ENCODE measurements around the gene UROC1. TPM values are rescaled to one million over a fixed set of nuclear protein-coding genes. Genes with fewer than 3 reads are reported as not detected.

UROC1 gene
- polyA plus RNA-seq, 4 donors: 0.07 to 0.14 (median 0.10) TPM

GRCh38 chr3:126467611-126467955 lies 50.0 kb downstream of the UROC1 start:
- no peak for DNase-seq (ENCODE audit: low read depth in 4 of 4, low spot score in 3 of 4)

GRCh38 chr3:126466886-126467610 lies 50.5 kb downstream of the UROC1 start:
- DNase-seq (ENCODE audit: low read depth in 4 of 4, low spot score in 3 of 4): no peak

GRCh38 chr3:126465928-126466544 lies 51.5 kb downstream of the UROC1 start:
- no peak for DNase-seq (ENCODE audit: low read depth in 4 of 4, low spot score in 3 of 4)

- DNase-seq (ENCODE audit: low read depth in 4 of 4, low spot score in 3 of 4): no peak
These were observed 52.6 kb downstream of the UROC1 start for GRCh38 chr3:126464997-126465396.

DNA sequence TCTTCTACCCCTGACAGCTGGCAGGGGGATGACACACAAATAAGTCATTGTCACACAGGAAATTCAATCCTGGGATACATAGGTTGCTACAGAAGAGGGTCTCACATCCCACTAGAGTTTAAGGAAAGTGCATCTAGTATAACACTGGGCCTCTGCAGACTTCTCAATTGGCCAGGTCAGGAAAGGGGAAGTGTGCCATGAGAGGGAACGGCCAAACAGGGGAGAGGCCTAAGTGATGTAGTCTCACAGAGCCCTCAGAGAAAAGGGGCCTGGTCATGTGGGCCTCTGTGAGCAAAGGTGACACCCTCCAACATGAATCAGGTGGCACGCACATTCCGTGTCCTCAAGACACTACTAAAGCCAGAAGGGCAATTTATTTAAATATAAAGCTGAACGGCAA lies 53.1 kb downstream of the UROC1 start:
- DNase-seq (ENCODE audit: low read depth in 4 of 4, low spot score in 3 of 4): no peak

DNA sequence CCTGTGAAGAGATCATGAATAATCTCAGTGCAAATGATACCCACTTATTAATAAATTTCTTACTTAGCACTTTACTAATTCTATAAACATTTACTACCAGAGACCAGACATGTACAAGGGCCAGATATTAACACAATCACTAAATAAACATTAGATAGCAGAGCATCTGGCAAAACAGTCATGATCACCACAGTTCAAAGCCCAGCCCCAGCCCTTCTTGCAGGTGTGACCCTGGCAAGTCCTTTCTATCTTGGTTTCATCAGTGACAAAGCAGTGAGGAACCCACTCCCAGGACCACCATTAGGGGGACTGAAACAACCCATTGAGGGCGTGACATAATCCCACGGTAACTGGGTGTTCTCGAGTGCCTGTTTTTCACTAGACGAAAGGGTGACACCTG lies 53.5 kb downstream of the UROC1 start:
- no peak for DNase-seq (ENCODE audit: low read depth in 4 of 4, low spot score in 3 of 4)

DNA sequence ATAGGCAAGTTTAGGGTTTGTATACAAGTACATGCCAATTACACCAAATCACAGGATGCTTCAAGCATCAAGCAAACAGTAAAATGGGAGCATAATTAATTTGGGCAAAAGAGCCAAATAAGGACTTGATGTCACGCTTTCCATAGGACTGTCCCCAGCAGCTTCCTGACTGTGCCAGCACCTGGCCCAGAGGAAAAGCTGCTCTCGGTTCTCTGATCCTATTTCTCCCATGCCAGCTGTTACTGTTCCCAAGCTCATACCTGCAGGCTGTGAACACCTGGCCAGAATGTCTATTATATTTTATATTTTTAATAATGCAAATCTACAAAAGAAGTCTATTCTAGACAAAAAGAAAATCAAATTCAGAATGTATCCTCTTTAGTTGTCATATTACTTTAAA lies 54.1 kb downstream of the UROC1 start:
- no peak for DNase-seq (ENCODE audit: low read depth in 4 of 4, low spot score in 3 of 4)

DNA sequence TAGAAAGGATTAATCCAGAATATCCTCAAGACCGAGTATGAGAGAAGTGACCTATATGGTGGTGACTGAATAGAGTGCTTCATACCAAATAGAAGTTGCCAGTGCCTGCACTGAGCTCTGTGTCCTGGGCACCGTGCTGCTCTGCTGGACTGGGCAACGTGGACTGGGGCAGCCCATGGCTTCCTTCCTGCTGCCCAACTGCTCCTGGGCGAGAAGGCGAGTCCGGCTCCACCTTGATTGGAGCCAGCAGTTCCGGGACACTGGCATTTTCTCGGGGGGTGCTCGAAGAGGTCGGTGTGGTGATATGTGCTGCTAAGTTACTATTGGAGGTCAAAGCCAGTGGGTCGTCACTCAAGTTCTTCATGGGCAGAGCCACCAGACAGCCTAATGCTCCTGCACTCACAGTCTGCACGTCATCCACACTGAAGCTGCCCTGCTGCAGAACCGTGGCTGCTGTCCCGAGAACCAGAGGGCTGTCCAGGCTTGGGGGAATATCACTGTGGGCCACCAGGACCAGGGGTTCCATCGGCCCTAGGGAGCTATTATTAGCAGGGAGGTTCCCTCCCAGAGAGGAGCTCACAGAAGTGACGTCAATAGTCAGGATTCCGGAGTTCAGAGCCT lies 56.0 kb downstream of the UROC1 start:
- DNase-seq (ENCODE audit: low read depth in 4 of 4, low spot score in 3 of 4): no peak

GRCh38 chr3:126460381-126460780 lies 57.2 kb downstream of the UROC1 start:
- no peak for DNase-seq (ENCODE audit: low read depth in 4 of 4, low spot score in 3 of 4)

GRCh38 chr3:126459763-126460127 lies 57.8 kb downstream of the UROC1 start:
- no peak for DNase-seq (ENCODE audit: low read depth in 4 of 4, low spot score in 3 of 4)

DNA sequence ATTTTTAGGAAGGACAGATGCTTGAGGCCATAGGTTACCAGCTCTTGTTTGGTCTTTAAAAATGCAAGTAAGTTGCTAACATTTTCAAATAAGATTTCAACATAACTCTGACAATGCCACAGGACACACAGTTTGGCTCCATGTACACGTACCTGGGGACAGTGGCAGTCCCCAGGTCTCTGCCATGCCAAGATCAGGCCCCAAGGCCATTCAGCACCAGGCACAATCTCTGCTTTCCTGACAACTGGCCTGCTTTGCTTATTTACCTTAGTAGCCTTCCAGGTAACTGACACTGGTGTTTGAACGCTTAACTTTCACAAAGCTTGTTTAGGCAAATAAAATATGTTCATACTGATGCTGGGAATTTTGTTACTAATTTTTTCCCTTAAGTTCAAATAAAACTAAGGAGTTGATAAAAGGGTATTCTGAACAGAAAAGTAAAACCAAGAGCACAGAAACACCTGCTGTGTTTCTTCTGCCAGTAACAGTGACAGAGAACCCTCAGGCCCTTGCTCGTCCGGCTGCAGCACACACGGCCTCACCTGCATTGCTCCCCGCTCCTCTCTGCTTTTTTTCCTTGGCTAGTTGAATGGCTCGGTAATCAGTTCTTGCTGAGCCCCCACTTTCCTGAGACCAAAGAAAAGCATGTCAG lies 58.3 kb downstream of the UROC1 start:
- DNase-seq (ENCODE audit: low read depth in 4 of 4, low spot score in 3 of 4): no peak

DNA sequence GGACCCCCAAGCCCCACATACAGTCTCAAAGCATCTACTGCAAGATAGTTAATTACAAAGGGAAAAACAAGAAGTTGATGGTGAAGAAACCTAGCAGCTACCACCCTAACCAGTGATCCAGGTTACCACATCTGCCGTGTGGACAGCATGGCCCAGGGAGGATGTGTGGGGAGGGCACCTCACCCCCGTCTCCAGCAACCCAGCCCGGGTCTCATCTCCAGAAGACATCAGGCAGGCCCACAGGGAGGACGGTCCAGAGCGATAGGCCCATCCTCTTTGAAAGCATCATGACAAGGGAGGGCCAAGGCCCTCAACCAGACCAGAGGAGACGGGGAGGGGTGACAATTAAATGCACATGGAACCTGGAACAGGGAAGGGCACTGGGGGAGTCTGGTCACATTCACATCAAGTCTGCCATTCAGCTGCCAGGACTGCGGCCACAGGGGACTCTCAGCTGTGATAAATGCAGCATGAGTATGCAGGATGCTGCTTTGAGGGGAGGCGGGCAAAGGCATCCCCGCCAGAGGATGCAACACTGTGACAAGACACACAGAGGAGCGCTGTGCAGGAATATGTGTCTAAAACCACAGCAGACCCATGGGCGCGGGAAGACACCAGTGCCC lies 60.7 kb downstream of the UROC1 start:
- no peak for DNase-seq (ENCODE audit: low read depth in 4 of 4, low spot score in 3 of 4)

DNA sequence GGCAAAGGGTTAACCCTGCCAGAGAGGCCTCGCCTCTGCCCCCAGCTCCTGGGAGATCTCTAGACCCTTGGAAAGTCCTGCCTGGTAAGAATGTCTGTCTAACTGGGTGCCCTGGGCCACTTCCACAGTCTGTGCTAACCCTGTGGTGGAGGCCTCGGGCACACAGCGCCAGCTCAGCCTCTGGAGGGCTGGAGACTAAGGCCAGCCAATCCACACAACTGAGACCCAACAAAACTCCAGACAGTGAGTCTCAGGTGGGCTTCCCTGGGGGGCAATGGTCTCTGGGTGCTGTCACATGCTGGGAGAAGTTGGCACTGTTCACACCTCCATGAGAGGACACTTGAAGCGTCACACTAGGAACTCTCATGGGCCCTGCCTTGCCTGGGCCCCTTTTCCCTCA lies 61.4 kb downstream of the UROC1 start:
- no peak for DNase-seq (ENCODE audit: low read depth in 4 of 4, low spot score in 3 of 4)

- DNase-seq (ENCODE audit: low read depth in 4 of 4, low spot score in 3 of 4): no peak
These were observed 63.0 kb downstream of the UROC1 start for GRCh38 chr3:126454437-126455198.

- DNase-seq (ENCODE audit: low read depth in 4 of 4, low spot score in 3 of 4): no peak
These were observed 63.5 kb downstream of the UROC1 start for GRCh38 chr3:126454025-126454424.

- DNase-seq (ENCODE audit: low read depth in 4 of 4, low spot score in 3 of 4): no peak
These were observed 65.4 kb downstream of the UROC1 start for GRCh38 chr3:126452213-126452612.

DNA sequence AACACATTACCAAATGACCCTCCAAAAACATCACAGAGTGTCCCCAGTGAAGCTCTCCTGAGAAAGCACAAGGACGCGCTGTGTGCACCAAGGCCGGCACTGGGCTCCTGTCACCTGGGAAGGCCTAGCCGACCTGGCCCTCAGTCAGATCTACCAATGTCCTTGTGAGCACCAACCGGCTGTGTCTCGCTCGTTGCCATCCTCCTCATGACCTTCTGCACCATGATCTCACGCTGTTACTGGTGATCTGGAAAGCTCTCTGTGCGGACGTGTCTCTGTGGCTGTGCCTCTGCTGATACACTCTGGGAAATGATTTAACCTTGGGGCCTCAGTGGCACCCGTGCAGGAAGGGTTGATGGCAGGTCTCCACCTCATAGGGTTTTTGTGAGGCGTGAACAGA lies 66.1 kb downstream of the UROC1 start:
- DNase-seq (ENCODE audit: low read depth in 4 of 4, low spot score in 3 of 4): no peak

DNA sequence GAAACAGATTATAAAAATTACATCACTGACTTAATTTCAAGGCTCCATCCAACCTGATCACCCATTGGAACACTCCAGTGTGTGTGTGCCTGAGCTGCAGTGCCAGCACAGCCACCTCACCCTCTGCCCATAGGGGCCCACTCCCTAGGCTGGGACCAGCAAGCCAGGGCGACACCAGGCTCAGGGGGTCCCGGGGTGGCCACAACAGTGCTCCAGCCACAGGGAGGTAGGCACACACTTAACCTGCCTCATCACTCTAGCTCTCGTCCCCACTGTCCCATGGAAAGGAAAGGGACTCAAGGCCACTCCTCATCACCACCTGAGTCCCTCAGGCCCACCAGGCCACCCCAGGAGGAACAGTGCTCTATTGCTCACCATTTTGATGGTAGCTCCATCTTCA lies 66.8 kb downstream of the UROC1 start:
- DNase-seq (ENCODE audit: low read depth in 4 of 4, low spot score in 3 of 4): no peak

DNA sequence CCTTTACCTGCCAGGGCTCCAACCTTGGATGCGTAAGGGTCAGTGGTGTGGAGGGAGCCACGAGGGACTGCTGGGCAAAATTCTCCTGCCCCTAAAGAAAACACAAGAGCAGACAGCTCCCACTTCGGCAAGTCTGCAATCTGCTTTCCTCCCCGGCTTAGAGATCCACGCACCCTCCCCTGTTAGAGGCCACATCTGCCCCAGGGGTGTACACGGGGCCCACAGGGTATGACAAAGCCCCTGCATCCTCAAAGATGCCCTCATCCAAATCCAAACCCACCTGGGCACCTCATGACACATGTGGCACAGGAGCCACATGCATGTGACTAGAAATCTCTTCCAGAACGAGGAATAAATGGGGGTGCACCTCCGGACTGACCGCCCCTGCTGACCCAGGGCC lies 67.4 kb downstream of the UROC1 start:
- DNase-seq (ENCODE audit: low read depth in 4 of 4, low spot score in 3 of 4): no peak

DNA sequence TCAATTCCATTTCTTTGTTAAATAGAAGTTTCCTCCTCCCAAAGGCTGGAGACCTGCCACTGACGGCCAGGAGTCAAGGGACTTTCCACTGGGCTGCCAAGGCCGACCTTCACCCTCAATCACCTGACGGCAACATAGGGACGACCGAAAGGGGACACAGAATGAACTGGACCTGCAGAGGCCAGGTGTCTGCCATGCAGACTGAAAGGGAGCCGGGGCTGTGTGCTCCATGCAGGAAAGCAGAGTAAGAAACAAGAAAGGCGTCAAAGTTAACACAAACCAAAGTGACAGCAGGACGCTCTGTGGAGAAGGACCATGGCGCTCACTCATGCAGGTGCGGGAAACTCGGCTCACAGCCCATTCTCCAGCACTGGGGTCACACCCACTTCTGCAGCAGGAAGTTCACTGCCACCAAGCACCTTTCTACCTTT lies 67.9 kb downstream of the UROC1 start:
- no peak for DNase-seq (ENCODE audit: low read depth in 4 of 4, low spot score in 3 of 4)

GRCh38 chr3:126448893-126449180 lies 68.7 kb downstream of the UROC1 start:
- DNase-seq (ENCODE audit: low read depth in 4 of 4, low spot score in 3 of 4): no peak
